HG03108 (cell line): Measurements from ENCODE around the gene POTEH.
"Not testable (repeated sequence)": the region's sequence is repeated elsewhere in the genome, so short reads cannot be mapped to it uniquely, and the experiment has no call there.

ENCODE experiments used
- ATAC-seq: cut with Tn5 transposase; IDR thresholded peaks from one replicate; pipeline ENCODE4 v1.9.1; 2021; ENCODE audit warnings: moderate library complexity; ENCODE audit not compliant: unreplicated experiment

POTEH gene

DNA sequence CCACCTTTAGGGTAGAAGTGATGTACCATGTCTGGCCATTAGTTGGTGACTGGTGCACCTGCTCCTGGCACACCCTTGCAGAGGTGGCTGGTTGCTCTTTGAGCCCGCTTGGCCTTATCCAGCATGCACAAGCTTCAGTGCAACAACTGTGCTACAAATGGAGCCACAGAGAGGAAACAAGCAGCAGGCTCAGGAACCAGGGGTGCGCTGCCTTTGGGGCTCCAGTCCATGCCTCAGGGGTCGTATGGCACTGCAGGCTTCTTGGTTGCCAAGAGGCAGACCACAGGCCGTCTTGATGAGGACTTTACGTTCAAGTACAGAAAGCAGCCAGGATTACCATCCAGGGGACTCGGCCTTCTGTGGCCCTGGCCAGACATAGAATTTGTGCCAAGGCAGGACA is 44.6 kb downstream of the POTEH start:
- not testable (repeated sequence) for ATAC-seq

DNA sequence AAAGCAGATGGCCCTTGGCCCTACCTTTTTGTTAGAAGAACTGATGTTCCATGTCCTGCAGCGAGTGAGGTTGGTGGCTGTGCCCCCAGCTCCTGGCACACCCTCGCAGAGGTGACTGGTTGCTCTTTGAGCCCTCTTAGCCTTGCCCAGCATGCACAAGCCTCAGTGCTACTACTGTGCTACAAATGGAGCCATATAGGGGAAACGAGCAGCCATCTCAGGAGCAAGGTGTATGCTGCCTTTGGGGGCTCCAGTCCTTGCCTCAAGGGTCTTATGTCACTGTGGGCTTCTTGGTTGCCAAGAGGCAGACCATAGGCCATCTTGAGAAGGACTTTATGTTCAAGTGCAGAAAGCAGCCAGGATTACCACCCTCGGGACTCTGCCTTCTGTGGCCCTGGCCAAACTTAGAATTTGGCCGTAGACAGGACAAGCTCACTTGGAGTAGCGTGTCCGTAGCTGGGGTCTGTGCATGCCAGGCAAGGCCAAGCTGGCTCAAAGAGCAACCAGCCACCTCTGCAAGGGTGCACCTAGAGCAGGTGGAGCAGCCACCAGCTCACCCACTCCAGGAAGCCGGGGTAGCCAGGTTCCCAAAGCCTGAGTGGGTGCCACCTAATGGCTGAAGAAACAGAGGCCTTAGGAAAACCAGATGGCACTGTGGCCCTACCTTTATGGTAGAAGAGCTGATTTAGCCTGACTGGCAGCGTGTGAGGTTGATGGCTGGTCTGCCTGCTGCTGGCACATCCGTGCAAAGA is 48.5 kb downstream of the POTEH start:
- not testable (repeated sequence) for ATAC-seq

DNA sequence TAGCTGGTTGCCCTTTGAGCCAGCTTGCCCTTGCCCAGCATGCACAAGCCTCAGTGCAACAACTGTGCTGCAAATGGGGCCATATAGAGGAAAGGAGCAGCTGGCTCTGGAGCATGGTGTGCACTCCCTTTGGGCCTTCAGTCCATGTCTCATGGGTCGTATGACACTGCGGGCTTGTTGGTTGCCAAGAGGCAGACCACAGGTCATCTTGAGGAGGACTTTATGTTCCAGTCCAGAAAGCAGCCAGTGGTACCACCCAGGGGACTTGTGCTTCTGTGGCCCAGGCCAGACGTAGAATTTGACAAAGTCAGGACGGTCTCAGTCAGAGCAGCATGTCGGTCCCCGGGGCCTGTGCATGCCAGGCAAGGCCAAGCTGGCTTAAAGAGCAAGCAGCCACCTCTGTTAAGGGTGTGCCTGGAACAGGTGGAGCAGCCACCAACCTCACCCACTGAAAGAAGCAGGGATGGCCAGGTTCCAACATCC is 49.1 kb downstream of the POTEH start:
- ATAC-seq: not testable (repeated sequence)

DNA sequence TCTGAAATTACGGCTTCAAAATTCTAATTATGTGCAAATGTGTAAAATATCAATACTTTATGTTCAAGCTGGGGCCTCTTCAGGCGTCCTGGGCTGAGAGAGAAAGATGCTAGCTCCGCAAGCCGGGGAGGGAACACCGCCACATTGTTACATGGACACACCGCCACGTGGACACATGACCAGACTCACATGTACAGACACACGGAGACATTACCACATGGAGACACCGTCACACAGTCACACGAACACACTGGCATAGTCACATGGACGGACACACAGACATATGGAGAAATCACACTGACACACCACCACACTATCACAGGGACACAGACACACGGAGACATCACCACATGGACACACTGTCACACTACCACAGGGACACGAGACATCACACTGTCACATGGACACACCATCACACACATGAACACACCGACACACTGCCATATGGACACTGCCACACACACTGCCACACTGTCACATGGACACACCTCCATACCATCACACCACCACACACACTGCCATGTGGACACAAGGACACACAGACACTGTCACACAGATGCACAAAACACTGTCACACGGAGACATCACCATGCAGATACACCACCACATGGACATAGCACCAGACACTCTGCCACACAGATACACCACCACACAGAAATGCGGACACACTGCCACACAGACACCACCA is 58.0 kb downstream of the POTEH start:
- ATAC-seq: not testable (repeated sequence)

DNA sequence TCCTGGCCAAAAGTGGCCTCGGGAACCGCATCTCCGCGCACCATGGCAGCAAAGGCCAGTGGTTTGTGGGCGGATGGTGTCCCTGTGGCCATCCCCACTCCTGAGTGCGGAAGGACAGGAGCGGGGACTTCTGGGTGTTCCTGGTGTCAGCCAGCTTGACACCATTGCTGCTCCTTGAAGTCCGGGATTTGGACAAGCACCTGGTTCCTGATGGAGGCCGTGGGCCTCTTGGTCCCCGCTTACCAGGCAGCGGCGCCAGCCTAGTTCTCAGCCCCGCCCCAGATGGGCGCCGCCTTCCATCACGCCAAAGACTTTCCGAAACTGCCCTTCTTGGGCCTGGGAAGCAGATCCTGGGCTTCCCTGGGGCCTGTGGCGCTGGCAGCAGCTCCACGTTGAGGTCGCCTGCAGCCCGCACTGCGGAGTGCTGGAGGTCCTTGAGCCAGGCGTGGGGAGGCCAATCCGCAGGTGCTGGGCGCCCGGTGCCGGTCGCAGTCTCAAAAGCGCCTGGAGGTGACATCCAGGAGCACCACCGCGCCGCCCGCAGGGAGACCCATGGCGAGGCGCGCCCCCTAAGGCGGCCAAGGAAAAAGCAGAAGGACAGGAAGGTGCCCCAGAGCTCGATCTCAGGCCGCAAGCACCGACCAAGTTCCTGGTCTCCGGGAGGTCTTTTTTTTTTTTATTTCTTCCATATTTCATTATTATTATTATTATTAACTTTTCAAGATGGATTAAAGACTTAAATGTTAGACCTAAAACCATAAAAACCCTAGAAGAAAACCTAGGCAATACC is 59.5 kb downstream of the POTEH start:
- not testable (repeated sequence) for ATAC-seq

DNA sequence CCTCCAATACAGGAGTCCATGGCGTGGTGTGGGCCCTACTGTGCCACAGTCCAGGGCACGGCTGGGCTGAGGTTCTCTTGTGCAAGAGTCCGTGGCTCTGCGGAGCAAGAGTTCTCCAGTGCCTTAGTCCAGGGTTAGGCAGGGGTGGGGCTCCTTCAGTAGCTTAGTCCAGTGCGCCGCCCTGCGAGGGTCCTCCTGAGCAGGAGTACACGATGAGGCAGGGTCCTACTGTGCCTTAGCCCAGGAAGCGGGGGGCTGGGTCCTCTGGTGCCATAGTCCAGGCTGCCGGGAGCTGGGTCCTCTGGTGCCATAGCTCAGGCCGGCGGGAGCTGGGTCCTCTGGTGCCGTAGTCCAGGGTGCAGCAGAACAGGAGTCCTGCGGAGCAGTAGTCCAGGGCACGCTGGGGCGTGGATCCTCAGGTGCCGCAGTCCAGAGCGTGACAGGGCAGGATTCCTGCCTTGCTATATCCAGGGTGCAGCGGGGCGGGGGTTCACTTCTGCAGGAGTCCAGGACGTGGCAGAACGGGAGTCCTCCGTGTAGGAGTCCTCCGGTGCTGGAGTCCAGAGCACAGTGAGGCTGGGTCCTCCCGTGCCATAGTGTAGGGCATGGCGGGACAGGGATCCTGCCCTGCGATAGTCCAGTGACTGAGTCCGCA is 69.7 kb downstream of the POTEH start:
- ATAC-seq: not testable (repeated sequence)

DNA sequence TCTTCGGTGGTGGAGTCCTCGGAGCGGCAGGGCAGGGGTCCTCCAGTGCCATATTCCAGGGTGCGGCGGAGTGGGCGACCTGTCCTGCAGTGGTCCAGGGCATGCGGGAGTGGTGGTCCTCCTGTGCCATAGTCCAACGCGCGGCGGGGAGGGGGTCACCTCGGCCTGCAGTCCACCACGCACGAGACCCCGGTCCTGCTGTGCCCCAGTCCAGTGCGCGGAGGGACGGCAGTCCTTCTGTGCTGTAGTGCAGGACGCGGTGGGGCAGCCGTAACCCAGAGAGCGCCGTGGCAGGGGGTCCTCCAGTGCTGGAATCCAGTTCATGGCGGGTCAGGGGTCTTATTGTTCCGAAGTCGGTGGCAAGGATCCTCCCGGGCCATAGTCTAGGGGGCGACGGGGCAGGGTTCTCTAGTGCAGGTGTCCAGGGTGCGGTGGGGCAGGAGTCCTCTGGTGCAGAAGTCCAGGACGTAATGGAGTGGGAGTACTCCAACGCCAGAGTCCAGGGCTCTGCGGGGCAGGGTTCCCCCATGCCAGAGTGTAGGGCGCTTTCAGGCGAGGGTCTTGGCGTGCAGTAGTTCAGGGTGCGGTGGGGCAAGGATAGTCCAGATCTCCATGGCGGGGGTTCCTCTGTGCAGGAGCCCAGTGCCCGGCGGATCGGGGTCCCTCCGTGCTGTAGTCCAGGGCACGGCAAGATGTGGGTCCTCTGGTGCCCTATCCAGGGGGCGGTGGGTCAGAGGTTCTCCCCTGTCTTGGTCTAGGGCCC is 70.7 kb downstream of the POTEH start:
- not testable (repeated sequence) for ATAC-seq

DNA sequence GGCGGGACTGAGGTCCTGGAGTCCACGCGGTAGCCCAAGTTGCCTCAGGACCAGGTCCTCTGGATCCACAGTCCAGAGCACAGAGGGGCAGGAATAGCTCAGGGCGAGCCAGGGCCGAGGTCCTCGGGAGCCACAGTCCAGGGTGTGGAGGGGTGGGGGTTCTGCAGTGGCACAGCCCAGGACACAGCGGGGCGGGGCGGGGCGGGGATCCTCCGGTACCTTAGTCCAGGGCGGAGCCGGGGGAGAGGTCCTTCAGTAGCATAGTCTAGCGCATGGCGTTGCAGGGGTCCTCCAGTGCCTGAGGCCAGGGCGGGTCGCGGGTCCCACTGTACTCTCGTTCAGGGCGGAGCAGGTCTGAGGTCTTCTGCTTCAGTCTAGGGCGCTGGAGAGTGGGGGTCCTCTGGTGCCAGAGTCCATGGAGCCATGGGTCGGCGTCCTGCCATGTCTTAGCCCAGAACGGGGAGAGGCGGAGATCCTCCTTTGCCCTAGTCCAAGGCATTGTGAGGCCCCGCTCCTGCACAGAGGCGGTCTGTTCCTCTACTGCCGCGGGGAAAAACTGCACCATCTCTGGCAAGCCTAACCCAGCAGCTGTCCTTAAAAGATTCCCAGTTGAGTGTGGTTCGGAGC is 71.4 kb downstream of the POTEH start:
- ATAC-seq: not testable (repeated sequence)

DNA sequence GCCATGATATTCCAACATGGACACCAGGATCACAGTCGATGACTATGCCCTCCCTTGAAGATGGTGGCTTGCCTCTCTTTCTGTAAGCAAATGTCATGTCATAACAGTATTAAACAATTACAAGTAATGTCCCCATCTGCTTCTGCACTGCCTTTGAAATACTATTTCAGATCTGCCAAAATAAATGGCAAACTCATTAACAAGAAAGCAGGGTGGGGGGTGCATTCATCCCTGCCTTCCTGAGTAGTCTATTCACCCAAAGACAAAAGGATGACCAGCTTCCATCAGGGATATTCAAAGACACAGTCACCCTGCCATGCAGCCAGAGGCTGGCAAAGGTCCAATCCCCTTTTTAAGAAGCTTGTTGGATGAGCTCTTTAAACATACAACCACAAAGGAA is 73.7 kb downstream of the POTEH start:
- not testable (repeated sequence) for ATAC-seq
